ENCODE data around the gene PTPRM. TPM values are rescaled to one million over a fixed set of nuclear protein-coding genes. Genes with fewer than 3 reads are reported as not detected.

PTPRM gene
- total and polyA plus RNA-seq, 2 of the 8 experiments (the other 6 are each of a cell fraction or from before 2014, with no cell fraction given) = 4.1 to 7.0 TPM

DNA sequence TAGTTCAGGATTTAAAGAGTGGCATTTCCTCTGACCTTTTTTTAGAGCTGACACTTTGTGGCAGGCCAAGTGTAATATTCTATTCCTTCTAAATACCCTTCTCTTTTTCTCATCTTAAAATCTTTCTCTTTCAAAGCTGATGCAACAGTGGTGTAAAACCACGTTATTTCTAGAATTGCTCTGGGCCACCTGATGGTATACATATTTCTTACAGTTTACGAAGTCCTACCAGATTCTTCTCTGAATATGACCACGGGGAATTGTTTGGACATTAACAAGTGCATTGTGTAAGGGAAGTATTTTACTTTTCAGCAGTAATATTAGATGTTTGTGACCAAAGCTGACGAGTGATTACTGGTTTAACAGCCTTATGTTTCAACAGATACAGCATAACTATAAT is 109.9 kb downstream of the PTPRM start:
- Histone ChIP-seq H2BK120ac (replicated peaks; ENCODE audit: low read depth, low read length) (no peak overlapping the region), H3K79me1 (ENCODE audit: low read depth, low read length) (no peaks in the 10 kb centered on the region; the same call in 1 of the 2 replicates), H3K27ac (ENCODE audit: low read depth, low read length) (no peak overlapping the region), H3K79me2 (ENCODE audit: control insufficient read depth in 1 of 2, insufficient read depth in 2 of 2, low read length in 2 of 2) (no peaks in the 10 kb centered on the region), H4K91ac (replicated peaks; ENCODE audit: insufficient read length, low read length) (no peak overlapping the region), H3K9me3 (ENCODE audit: insufficient read depth in 2 of 2, low read depth in 1 of 2, low read length in 1 of 2) (no peaks in the 10 kb centered on the region), H4K20me1 (replicated peaks in 1 of 2; ENCODE audit: control insufficient read depth in 1 of 2, insufficient read depth in 2 of 2, low read length in 2 of 2) (no peaks in the 10 kb centered on the region), H3K18ac (ENCODE audit: extremely low read depth, low read length) (no peak overlapping the region), H3K23me2 (ENCODE audit: low read depth, low read length) (no peaks in the 10 kb centered on the region), H4K5ac (ENCODE audit: insufficient read length, low read depth, low read length) (no peak overlapping the region), H3K23ac (ENCODE audit: insufficient read length) (no peak overlapping the region), H3K27me3 (replicated peaks in 1 of 4; ENCODE audit: control insufficient read depth in 3 of 4, extremely low read depth in 1 of 4, insufficient read depth in 3 of 4, low read length in 3 of 4) (no peaks in the 10 kb centered on the region), H3K56ac (replicated peaks; ENCODE audit: insufficient read length, low read depth, low read length) (no peak overlapping the region), H2BK12ac (ENCODE audit: low read depth, low read length) (no peak overlapping the region), H3K4ac (replicated peaks; ENCODE audit: insufficient read length, low read depth, low read length) (no peak overlapping the region), H2BK15ac (ENCODE audit: low read length) (no peak overlapping the region), H2BK5ac (ENCODE audit: low read depth, low read length) (no peak overlapping the region), H3K14ac (ENCODE audit: insufficient read length) (no peak overlapping the region), H2AK5ac (ENCODE audit: low read depth, low read length) (no peak overlapping the region), H2AFZ (ENCODE audit: low read length) (no peak overlapping the region), H3K4me1 (replicated peaks in 1 of 4; ENCODE audit: control insufficient read depth in 3 of 4, insufficient read depth in 4 of 4, low read length in 3 of 4) (no peaks in the 10 kb centered on the region), H3K36me3 (ENCODE audit: control insufficient read depth in 2 of 4, insufficient read depth in 4 of 4, low read length in 3 of 4) (no peaks in the 10 kb centered on the region), H4K8ac (ENCODE audit: extremely low read depth, insufficient read depth, low read length) (no peak overlapping the region), H3K4me3 (ENCODE audit: extremely low read depth in 1 of 4, insufficient read depth in 2 of 4, low read depth in 3 of 4, low read length in 4 of 4) (no peak overlapping the region), H2BK20ac (ENCODE audit: low read length) (no peak overlapping the region), H3K4me2 (ENCODE audit: insufficient read depth in 1 of 2, low read depth in 2 of 2, low read length in 2 of 2) (no peak overlapping the region), H3K9ac (replicated peaks in 1 of 4; ENCODE audit: extremely low read depth in 1 of 4, low read depth in 3 of 4, low read length in 3 of 4) (no peak overlapping the region)
- ChIA-PET POLR2A (ENCODE audit: partially characterized antibody) (interaction anchor here (0.7 kb wide), 1 partner anchor 82 kb away, joined by 3 read pairs; no protein-coding TSS in a partner anchor), CTCF (ENCODE audit: partially characterized antibody) (no interaction called here)
- WGBS, 2 experiments (ENCODE audit: extremely low coverage in 1 of 2, insufficient coverage in 1 of 2, insufficient read length in 1 of 2, insufficient replicate concordance in 2 of 2, low coverage in 1 of 2, low lambda C conversion rate in 2 of 2, missing lambda C conversion rate in 1 of 2) = 89% methylated on average over 4 of the region's 4 CpGs; no CpG with 5 or more reads in 1 of the 2 experiments
- DNase-seq (ENCODE audit: low read depth in 1 of 2, low spot score in 2 of 2) (no peak), FAIRE-seq (no peak)
- TF ChIP-seq NRF1 (IDR thresholded peaks at IDR 0.05; ENCODE audit: low read depth, low read length) (no peak), SAP30 (IDR thresholded peaks at IDR 0.05; ENCODE audit: insufficient read depth, insufficient replicate concordance, low read length) (no peak), RNF2 (IDR thresholded peaks at IDR 0.05; ENCODE audit: borderline replicate concordance, low read depth, low read length, missing control alignments, poor library complexity, severe bottlenecking) (no peak), ATF2 (IDR thresholded peaks at IDR 0.05; ENCODE audit: low read length) (no peak), GTF2F1 (IDR thresholded peaks at IDR 0.05; ENCODE audit: borderline replicate concordance, low read depth, low read length) (no peak), ASH2L (IDR thresholded peaks at IDR 0.05; ENCODE audit: low read length) (no peak), SP4 (IDR thresholded peaks at IDR 0.05; ENCODE audit: low read length) (no peak), JUN (IDR thresholded peaks at IDR 0.05; ENCODE audit: low read depth, low read length) (no peak), BACH1 (IDR thresholded peaks at IDR 0.05; ENCODE audit: low read length) (no peak), CREB1 (IDR thresholded peaks at IDR 0.05) (no peak), KDM4A (IDR thresholded peaks at IDR 0.05; ENCODE audit: low read depth, low read length, severe bottlenecking) (no peak), CHD1 (IDR thresholded peaks at IDR 0.05; ENCODE audit: low read depth, low read length) (no peak), CEBPB (IDR thresholded peaks at IDR 0.05; ENCODE audit: low read depth, low read length) (no peak), KDM1A (IDR thresholded peaks at IDR 0.05; ENCODE audit: borderline replicate concordance, low read length) (no peak)
